GM12878 (cell line): ENCODE data around the gene GALNT3. TPM values are rescaled to one million over a fixed set of nuclear protein-coding genes. Genes with fewer than 3 reads are reported as not detected.
A peak's percentile ranks its signal among the peaks of the same experiment; 100 is the strongest.

Experiments used
- ATAC-seq: fragments of 200-7000 bp; cut with Tn5 transposase; 3 replicates; pipeline ENCODE4 v1.9.1; 2020; ENCODE audit warnings: mild to moderate bottlenecking, moderate library complexity
- BruUV-seq: library from RNA; stranded (reverse); fragments of 400-500 nt; replicated peaks from 2 replicates; lab custom pipeline; 2021; lab: Mats Ljungman, UMichigan
- CTCF ChIA-PET: fragments of 300-600 bp; sonication (Branson Sonifier 250); formaldehyde crosslinking; extraction: SDS; loops from one replicate; lab custom pipeline; 2021; ENCODE audit warnings: inconsistent platforms; lab: Yijun Ruan, JAX
- POLR2A ChIA-PET: fragments of 350-600 bp; formaldehyde crosslinking; extraction: SDS; loops from one replicate; lab custom pipeline; 2021; ENCODE audit warnings: inconsistent platforms; lab: Charles Lee
- RAD21 ChIA-PET: fragments of 300-600 bp; sonication (Branson Sonifier 250); formaldehyde crosslinking; loops from one replicate; lab custom pipeline; 2023; ENCODE audit warnings: antibody characterized with exemption; ENCODE audit not compliant: unreplicated experiment; lab: Charles Lee
- SMC1A ChIA-PET: fragments of 300-600 bp; sonication (Branson Sonifier 250); formaldehyde crosslinking; loops from one replicate; lab custom pipeline; 2023; ENCODE audit not compliant: unreplicated experiment, uncharacterized antibody; lab: Charles Lee
- DNase-seq: peaks from one replicate; pipeline ENCODE4 v3.0.0-alpha.2; 2011; ENCODE audit warnings: low read depth, low spot score
- FAIRE-seq: peaks from 3 replicates; lab custom pipeline; 2011; peaks lifted over from hg19 to GRCh38; lab: Jason Lieb, UNC
- H2AFZ ChIP-seq: 2 replicates; pipeline ENCODE4 v1.6.0; 2011; ENCODE audit warnings: low read depth, low read length, control low read depth; ENCODE audit not compliant: control insufficient read depth
- H3K27ac ChIP-seq: 2 replicates; pipeline ENCODE4 v1.5.1; 2011; ENCODE audit warnings: control low read depth; ENCODE audit not compliant: control insufficient read depth, insufficient read depth
- H3K27me3 ChIP-seq, 2 experiments: replicated peaks in 1 of 2; 2 replicates each; pipeline versions ENCODE4 v1.6.0 to v1.6.1; 2011; ENCODE audit warnings: low read length in 1 of 2; ENCODE audit not compliant: control insufficient read depth in 2 of 2, insufficient read depth in 2 of 2
- H3K36me3 ChIP-seq, 2 experiments: 2 replicates each; pipeline ENCODE4 v1.5.1; 2011; ENCODE audit warnings: low read length in 1 of 2; ENCODE audit not compliant: control insufficient read depth in 2 of 2, insufficient read depth in 2 of 2
- H3K4me1 ChIP-seq: 2 replicates; pipeline ENCODE4 v1.6.1; 2011; ENCODE audit warnings: mild to moderate bottlenecking, low read length, moderate library complexity, mixed read lengths; ENCODE audit not compliant: control insufficient read depth, insufficient read depth
- H3K4me2 ChIP-seq: 2 replicates; pipeline ENCODE4 v1.6.0; 2011; ENCODE audit warnings: control low read depth; ENCODE audit not compliant: control insufficient read depth, insufficient read depth
- H3K4me3 ChIP-seq: fragments of 200-600 bp; sonication (generic); 2 replicates; pipeline ENCODE4 v1.5.1; 2016
- H3K79me2 ChIP-seq: 2 replicates; pipeline ENCODE4 v1.6.0; 2011; ENCODE audit warnings: low read length; ENCODE audit not compliant: control insufficient read depth, insufficient read depth
- H3K9ac ChIP-seq: 2 replicates; pipeline ENCODE4 v1.8.0; 2011; ENCODE audit warnings: low read length, control low read depth, mixed read lengths; ENCODE audit not compliant: control insufficient read depth, insufficient read depth
- H3K9me3 ChIP-seq: replicated peaks from 3 replicates; pipeline ENCODE4 v1.5.1; 2011; ENCODE audit warnings: mild to moderate bottlenecking, low read length; ENCODE audit not compliant: control insufficient read depth, insufficient read depth
- H4K20me1 ChIP-seq: 2 replicates; pipeline ENCODE4 v1.6.0; 2011; ENCODE audit not compliant: control insufficient read depth, insufficient read depth
- RAD21 ChIP-seq: IDR thresholded peaks from 2 replicates; pipeline ENCODE4 v1.6.1; 2011; ENCODE audit warnings: mild to moderate bottlenecking, low read depth, low read length, moderate library complexity; ENCODE audit not compliant: insufficient read depth
- SMC3 ChIP-seq: IDR thresholded peaks from 2 replicates; pipeline ENCODE4 v1.6.1; 2011; ENCODE audit warnings: low read length, improper control_type of control experiment, borderline replicate concordance
- SUZ12 ChIP-seq: fragments of 200-600 bp; sonication (generic); IDR thresholded peaks from one replicate; pipeline ENCODE4 v1.6.1; 2018; ENCODE audit warnings: antibody characterized with exemption, mild to moderate bottlenecking; ENCODE audit not compliant: unreplicated experiment
- WGBS: methylation state at CpG from one replicate; pipeline ENCODE4 v1.1.6; 2016; ENCODE audit warnings: low lambda C conversion rate; ENCODE audit not compliant: insufficient replicate concordance, insufficient coverage; ENCODE audit errors: missing lambda C conversion rate; 5-methylcytosine and 5-hydroxymethylcytosine counted together
- in situ Hi-C: fragments of 300-500 bp; cut with MboI; formaldehyde crosslinking; loops from 9 replicates; pipeline ENCODE4 v1.14.3; 2018; ENCODE audit warnings: mixed read lengths
- intact Hi-C: fragments of 100-400 bp; cut with micrococcal nuclease; formaldehyde crosslinking; loops from one replicate; pipeline ENCODE4 v1.14.2; 2022; ENCODE audit not compliant: unreplicated experiment
- polyA plus RNA-seq, 11 experiments: library from polyadenylated mRNA; depleted of rRNA in 4 of 11; unstranded in 6 of 11; stranded (reverse) in 5 of 11; fragments of >200 nt; fragmentation: Nextera tagmentation in 4 of 11; fragmentation: Illumina TruSeq in 1 of 11; extraction: Ambion mirVana in 4 of 11; extraction: Trizol in 1 of 11; gene quantifications; 1 replicate in 1 of 11; 2 replicates in 10 of 11; pipeline versions ENCODE4 v1.2.1 to v1.2.3, GENCODE V29; 2011 to 2016; ENCODE audit warnings: inconsistent platforms in 2 of 11, missing spikeins in 2 of 11, low read depth in 1 of 11
- total RNA-seq, 4 experiments: library from RNA; depleted of rRNA in 3 of 4; stranded (reverse); fragments of >200 nt in 3 of 4; fragmentation: Illumina TruSeq in 1 of 4; extraction: Trizol in 1 of 4; gene quantifications; 2 replicates each; pipeline versions ENCODE4 v1.2.1 to v1.2.3, GENCODE V29; 2013 to 2021
- TF ChIP-seq, protein P1 (sequence below), 3 experiments: IDR thresholded peaks in 2 of 3; conservative IDR thresholded peaks in 1 of 3; 2 replicates each; pipeline ENCODE4 v1.5.1; 2011; ENCODE audit warnings: low read depth in 3 of 3, low read length in 3 of 3, mild to moderate bottlenecking in 3 of 3, control low read depth in 2 of 3, moderate library complexity in 2 of 3, inconsistent platforms in 1 of 3, mixed read lengths in 1 of 3; ENCODE audit not compliant: control insufficient read depth in 2 of 3, insufficient read depth in 1 of 3; ENCODE audit errors: extremely low read depth in 1 of 3
- TF ChIP-seq, protein P2 (sequence below): fragments of 450-650 bp; IDR thresholded peaks from 2 replicates; pipeline ENCODE4 v1.6.1; 2016; ENCODE audit warnings: mild to moderate bottlenecking

GALNT3 gene
- total and polyA plus RNA-seq, 10 of the 15 experiments (the other 5 are each of a cell fraction or from before 2014, with no cell fraction given), result 0.53 to 3.7 (median 1.1) TPM

DNA sequence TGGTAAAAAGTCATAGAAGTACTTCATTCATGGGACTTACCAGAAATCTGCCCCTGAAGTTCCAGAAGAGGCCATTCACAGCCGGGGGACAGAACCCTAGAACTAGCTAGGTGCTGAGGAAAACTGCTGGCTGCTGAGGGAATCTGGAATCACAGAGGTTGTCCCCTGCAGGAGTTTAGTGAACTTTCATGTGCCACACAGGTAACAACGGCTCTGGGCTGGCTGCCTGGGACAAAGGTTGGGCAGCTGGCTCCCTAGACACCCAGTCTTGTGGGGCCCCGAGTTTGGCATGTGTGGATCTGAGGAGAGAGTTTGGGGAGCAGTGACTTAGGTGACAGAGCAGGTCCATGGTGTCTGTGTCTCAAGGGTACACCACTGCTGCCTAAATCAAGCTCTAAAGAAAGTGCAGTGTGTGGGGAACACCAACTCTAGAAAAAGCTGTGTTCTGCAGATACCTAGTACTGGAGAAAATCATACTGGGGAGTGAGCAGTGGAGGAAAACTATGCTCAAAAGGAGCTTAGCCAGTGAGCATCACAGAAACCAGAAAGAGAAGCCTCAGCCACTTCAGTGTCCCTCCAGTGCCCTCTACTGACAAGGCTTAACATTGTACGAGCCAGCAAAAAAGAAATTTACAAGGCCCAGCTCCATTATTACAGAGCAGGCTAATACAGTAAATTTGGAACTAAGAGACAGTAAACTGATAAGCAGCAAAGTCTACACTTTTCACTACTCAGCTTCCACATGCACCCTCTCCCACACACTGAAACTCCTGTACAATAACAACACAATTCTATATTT is 15.2 kb downstream of the GALNT3 start:
- no TSS peak for BruUV-seq
- ChIA-PET RAD21 (interaction anchor here (0.9 to 1.7 kb wide), 3 partner anchors 95 to 378 kb away, joined by 3 to 10 read pairs (median 9); no protein-coding TSS in a partner anchor), SMC1A (interaction anchor here (0.8 to 1.5 kb wide), 9 partner anchors 23 to 535 kb away, joined by 3 to 5 read pairs (median 3); no protein-coding TSS in a partner anchor), POLR2A (no interaction called here), CTCF (interaction anchor here (0.6 to 2.4 kb wide), 14 partner anchors 8 to 762 kb away, joined by 3 to 10 read pairs (median 4); partner anchors contain the start of gene SCN2A)
- intact Hi-C loops, result loop anchor here (1.0 to 5.0 kb wide), 4 partner anchors 82 to 542 kb away; partner anchors contain the start of gene SCN2A
- H3K79me2 ChIP-seq, result no peaks in the 10 kb centered on the region
- H3K9ac ChIP-seq, result no peak overlapping the region
- DNase-seq (no peak), ATAC-seq (peak; percentile 93), FAIRE-seq (peak; percentile 49)
- no peaks in the 10 kb centered on the region for H4K20me1 ChIP-seq
- H3K4me1 ChIP-seq, result no peaks in the 10 kb centered on the region
- H2AFZ ChIP-seq, result no peak overlapping the region
- H3K27me3 ChIP-seq, result no peaks in the 10 kb centered on the region
- no peak overlapping the region for H3K27ac ChIP-seq
- H3K36me3 ChIP-seq, result no peaks in the 10 kb centered on the region
- no peak overlapping the region for H3K4me2 ChIP-seq
- TF ChIP-seq SUZ12, result no peak
- peak; percentile 50 for TF ChIP-seq RAD21
- peak; percentile 22; the same call in 1 of the 2 replicates for TF ChIP-seq SMC3
- TF ChIP-seq, protein P1, sequence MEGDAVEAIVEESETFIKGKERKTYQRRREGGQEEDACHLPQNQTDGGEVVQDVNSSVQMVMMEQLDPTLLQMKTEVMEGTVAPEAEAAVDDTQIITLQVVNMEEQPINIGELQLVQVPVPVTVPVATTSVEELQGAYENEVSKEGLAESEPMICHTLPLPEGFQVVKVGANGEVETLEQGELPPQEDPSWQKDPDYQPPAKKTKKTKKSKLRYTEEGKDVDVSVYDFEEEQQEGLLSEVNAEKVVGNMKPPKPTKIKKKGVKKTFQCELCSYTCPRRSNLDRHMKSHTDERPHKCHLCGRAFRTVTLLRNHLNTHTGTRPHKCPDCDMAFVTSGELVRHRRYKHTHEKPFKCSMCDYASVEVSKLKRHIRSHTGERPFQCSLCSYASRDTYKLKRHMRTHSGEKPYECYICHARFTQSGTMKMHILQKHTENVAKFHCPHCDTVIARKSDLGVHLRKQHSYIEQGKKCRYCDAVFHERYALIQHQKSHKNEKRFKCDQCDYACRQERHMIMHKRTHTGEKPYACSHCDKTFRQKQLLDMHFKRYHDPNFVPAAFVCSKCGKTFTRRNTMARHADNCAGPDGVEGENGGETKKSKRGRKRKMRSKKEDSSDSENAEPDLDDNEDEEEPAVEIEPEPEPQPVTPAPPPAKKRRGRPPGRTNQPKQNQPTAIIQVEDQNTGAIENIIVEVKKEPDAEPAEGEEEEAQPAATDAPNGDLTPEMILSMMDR (IDR thresholded peaks at IDR 0.05 in 2 of 3, conservative IDR thresholded peaks at IDR 0.05 in 1 of 3; ENCODE audit: control insufficient read depth in 2 of 3, extremely low read depth in 1 of 3, insufficient read depth in 1 of 3, low read depth in 3 of 3, low read length in 3 of 3), result peak; percentile 43 to 50 (median 46); a peak in 5 of 6 replicates
- TF ChIP-seq, protein P2, sequence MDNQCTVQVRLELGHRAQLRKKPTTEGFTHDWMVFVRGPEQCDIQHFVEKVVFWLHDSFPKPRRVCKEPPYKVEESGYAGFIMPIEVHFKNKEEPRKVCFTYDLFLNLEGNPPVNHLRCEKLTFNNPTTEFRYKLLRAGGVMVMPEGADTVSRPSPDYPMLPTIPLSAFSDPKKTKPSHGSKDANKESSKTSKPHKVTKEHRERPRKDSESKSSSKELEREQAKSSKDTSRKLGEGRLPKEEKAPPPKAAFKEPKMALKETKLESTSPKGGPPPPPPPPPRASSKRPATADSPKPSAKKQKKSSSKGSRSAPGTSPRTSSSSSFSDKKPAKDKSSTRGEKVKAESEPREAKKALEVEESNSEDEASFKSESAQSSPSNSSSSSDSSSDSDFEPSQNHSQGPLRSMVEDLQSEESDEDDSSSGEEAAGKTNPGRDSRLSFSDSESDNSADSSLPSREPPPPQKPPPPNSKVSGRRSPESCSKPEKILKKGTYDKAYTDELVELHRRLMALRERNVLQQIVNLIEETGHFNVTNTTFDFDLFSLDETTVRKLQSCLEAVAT, result no peak
- in situ Hi-C loops, result no loop called here
- H3K9me3 ChIP-seq, result no peaks in the 10 kb centered on the region
- 59% methylated on average over 4 of the region's 4 CpGs for WGBS
- no peak overlapping the region for H3K4me3 ChIP-seq
